OCI-LY7 (cell line): ENCODE results near the gene BBOX1.

Source experiments
- EZH2phosphoT487 ChIP-seq: fragments of 200-600 bp; sonication (generic); IDR thresholded peaks from 2 replicates; pipeline ENCODE4 v1.6.1; 2018; ENCODE audit warnings: low read depth, borderline replicate concordance, mild to moderate bottlenecking, mixed run types, antibody characterized with exemption, low read length, moderate library complexity, mixed read lengths
- TF ChIP-seq, protein P1 (sequence below): fragments of 200-600 bp; sonication (generic); conservative IDR thresholded peaks from 2 replicates; pipeline ENCODE4 v1.5.1; 2014; ENCODE audit warnings: mild to moderate bottlenecking, antibody characterized with exemption, low read length, moderate library complexity, mixed read lengths

DNA sequence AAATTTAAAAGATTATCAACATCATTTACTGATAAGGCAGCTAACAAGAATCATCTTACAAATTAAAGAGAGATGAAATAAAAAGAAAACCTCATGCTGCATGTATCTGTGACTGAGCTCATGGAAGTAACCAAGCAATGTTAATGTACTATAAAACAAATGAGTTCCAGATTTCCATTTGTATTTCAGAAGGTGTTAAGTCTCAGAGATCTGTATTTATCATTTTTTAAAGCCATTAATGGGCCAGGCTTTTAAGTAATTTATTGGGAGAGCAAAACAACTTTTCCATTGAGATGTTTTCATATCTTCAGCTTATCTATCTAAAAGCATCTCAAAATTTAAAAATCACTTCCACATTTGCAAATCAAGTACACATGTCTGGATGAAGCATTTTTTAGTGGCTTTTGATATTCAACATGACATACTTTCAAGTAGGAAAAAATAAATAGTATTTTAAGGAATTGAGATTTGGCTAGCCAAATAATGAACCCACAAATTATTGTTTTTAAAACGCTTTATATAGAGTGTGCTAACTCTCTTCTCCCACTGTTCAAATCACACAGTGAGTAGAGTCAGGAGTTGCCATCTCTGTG lies 17.9 kb upstream of the BBOX1 start:
- TF ChIP-seq, protein P1, sequence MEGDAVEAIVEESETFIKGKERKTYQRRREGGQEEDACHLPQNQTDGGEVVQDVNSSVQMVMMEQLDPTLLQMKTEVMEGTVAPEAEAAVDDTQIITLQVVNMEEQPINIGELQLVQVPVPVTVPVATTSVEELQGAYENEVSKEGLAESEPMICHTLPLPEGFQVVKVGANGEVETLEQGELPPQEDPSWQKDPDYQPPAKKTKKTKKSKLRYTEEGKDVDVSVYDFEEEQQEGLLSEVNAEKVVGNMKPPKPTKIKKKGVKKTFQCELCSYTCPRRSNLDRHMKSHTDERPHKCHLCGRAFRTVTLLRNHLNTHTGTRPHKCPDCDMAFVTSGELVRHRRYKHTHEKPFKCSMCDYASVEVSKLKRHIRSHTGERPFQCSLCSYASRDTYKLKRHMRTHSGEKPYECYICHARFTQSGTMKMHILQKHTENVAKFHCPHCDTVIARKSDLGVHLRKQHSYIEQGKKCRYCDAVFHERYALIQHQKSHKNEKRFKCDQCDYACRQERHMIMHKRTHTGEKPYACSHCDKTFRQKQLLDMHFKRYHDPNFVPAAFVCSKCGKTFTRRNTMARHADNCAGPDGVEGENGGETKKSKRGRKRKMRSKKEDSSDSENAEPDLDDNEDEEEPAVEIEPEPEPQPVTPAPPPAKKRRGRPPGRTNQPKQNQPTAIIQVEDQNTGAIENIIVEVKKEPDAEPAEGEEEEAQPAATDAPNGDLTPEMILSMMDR, result no peak
- no peak for TF ChIP-seq EZH2phosphoT487
